Right atrium auricular region (tissue), 2 donors: ENCODE results near the gene C6orf163. TPM values are rescaled to one million over a fixed set of nuclear protein-coding genes. Genes with fewer than 3 reads are reported as not detected.
"Not testable (repeated sequence)": the region's sequence is repeated elsewhere in the genome, so short reads cannot be mapped to it uniquely, and the experiment has no call there.

Experiments
- DNase-seq: peaks from one replicate; pipeline ENCODE4 v3.0.0-alpha.2; 2019; ENCODE audit warnings: low spot score
- H3K27ac ChIP-seq, 2 donors: fragments of 200-600 bp; sonication (generic); 1 replicate in 1 of 2; 2 replicates in 1 of 2; pipeline ENCODE4 v1.5.1; 2016 to 2019
- H3K27me3 ChIP-seq, 2 donors: fragments of 200-600 bp; sonication (generic); one replicate each; pipeline versions ENCODE4 v1.5.1 to v1.6.0; 2017 to 2019
- H3K36me3 ChIP-seq: fragments of 200-600 bp; sonication (generic); one replicate; pipeline ENCODE4 v1.5.1; 2016
- H3K4me1 ChIP-seq, 2 donors: fragments of 200-600 bp; sonication (generic); one replicate each; pipeline versions ENCODE4 v1.5.1 to v1.6.0; 2017 to 2019
- H3K4me3 ChIP-seq, 2 donors: fragments of 200-600 bp; sonication (generic); 1 replicate in 1 of 2; 2 replicates in 1 of 2; pipeline ENCODE4 v1.5.1; 2017 to 2019; ENCODE audit warnings: mild to moderate bottlenecking in 1 of 2, moderate library complexity in 1 of 2
- H3K9me3 ChIP-seq, 2 donors: fragments of 200-600 bp; sonication (generic); one replicate each; pipeline ENCODE4 v1.5.1; 2019
- CTCF ChIP-seq, 2 donors: fragments of 200-600 bp; sonication (generic); IDR thresholded peaks; one replicate each; pipeline ENCODE4 v1.5.1; 2019; ENCODE audit warnings: antibody characterized with exemption in 2 of 2
- total RNA-seq, 2 donors: library from RNA; depleted of rRNA; stranded (reverse); fragments of >200 nt; gene quantifications; one replicate each; pipeline ENCODE4 v1.1.0, GENCODE V29; 2016

Gene C6orf163
- total RNA-seq = 1 to 10 TPM; 1.5 TPM

DNA sequence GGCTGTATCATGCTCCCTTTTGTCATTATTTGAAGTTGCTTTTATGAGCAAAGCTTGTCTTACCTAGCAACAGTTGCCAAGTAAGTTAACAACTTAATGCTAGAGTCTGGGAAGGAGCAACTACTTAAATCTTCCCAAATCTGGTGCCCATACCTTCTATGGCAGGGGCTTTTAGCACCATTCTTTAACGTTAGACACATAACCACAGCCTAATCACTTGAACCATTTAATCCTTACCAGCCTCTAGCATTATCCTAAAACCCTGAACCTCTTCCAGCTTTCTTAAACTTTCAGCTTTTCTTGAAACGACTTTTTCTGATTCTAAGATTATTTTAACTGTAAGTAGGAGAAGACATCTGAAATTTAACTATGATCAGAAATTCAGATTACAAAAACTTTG lies at the start of gene C6orf163:
Gene C6orf163, plus strand, starts transcription at position 83 of the 400 bp plus-strand sequence. Its CDS starts 287 bp downstream, at position 370.
- Histone ChIP-seq H3K36me3 (no peaks in the 10 kb centered on the region), H3K27me3 (no peaks in the 10 kb centered on the region), H3K27ac (no peak within 1 kb of the TSS), H3K9me3 (no peaks in the 10 kb centered on the region), H3K4me1 (no peaks in the 10 kb centered on the region), H3K4me3 (no peak within 1 kb of the TSS)
- no peak for TF ChIP-seq CTCF (IDR thresholded peaks at IDR 0.05)
- DNase-seq = no peak

DNA sequence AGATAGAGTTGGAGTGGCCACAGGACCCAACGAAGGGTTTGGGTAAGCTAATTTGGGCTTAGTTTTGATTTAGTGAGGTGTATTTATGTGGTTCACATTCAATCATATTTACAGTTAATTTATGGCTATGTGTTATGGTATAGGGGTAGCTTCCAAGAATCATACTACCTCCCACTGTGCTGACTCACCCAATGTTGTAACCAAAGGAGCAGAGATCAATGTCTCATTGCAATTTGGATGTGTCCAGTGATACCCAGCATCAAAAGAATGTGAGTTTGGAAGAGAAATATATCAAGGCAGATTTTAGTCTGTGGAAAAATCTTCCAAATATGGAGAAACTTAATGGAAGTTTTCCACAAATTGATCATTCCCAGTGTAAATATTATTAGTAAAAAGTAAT lies 47.5 kb upstream of the C6orf163 start:
- Histone ChIP-seq H3K4me1 (no peaks in the 10 kb centered on the region), H3K27ac (no peak overlapping the region), H3K9me3 (no peaks in the 10 kb centered on the region), H3K27me3 (no peaks in the 10 kb centered on the region), H3K36me3 (no peaks in the 10 kb centered on the region), H3K4me3 (no peak overlapping the region)
- DNase-seq = no peak
- TF ChIP-seq CTCF (IDR thresholded peaks at IDR 0.05) = no peak

GRCh38 chr6:87301277-87301676 lies 43.3 kb upstream of the C6orf163 start:
- H3K27ac ChIP-seq, H3K4me3 ChIP-seq, H3K9me3 ChIP-seq, H3K4me1 ChIP-seq, H3K27me3 ChIP-seq, H3K36me3 ChIP-seq, DNase-seq: not testable (repeated sequence)

DNA sequence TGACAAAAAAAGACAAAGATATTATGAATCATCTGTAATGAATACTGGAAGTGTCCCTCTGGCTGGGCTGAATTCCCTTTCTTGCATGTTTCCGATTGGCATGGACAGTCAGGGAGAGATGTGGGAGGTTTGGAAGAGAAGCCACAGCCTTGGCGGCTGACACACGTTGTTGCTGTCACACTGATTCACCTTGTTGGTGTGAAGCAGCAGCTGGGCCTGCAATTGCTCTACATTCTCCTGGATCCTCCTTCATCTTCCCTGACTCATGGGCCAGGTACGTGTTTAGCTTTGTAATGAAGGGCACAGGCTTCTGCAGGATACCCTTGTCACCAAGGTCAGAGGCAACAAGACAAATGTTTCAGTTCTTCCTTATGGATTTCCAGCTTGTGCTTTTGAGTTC lies 35.6 kb upstream of the C6orf163 start:
- TF ChIP-seq CTCF (IDR thresholded peaks at IDR 0.05) = no peak
- no peaks in the 10 kb centered on the region for H3K27me3 ChIP-seq
- no peaks in the 10 kb centered on the region for H3K36me3 ChIP-seq
- no peaks in the 10 kb centered on the region for H3K9me3 ChIP-seq
- no peaks in the 10 kb centered on the region for H3K4me1 ChIP-seq
- no peak overlapping the region for H3K4me3 ChIP-seq
- no peak overlapping the region for H3K27ac ChIP-seq
- DNase-seq = no peak

DNA sequence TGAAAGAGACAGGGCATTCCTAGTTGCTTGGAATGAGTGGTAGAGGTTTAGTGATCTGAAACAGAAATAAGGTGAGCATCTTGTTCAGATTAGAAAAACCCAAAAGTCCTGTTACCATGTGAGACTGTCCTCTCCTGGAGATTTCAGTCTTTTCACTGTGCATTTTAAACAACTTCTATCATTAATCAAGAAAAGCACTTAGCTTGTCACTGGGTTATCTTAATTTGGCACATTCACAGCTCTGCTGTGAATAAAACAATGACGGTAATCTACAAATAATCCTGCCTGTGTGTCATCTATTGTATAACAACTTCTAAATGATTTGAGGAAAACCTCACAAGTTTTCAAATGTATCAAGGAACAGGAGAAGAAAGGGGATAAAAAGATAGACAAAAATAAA lies 31.8 kb upstream of the C6orf163 start:
- Histone ChIP-seq H3K36me3 (no peaks in the 10 kb centered on the region), H3K27me3 (no peaks in the 10 kb centered on the region), H3K27ac (no peak overlapping the region), H3K4me3 (no peak overlapping the region), H3K9me3 (no peaks in the 10 kb centered on the region), H3K4me1 (no peaks in the 10 kb centered on the region)
- DNase-seq = no peak
- TF ChIP-seq CTCF (IDR thresholded peaks at IDR 0.05) = no peak

DNA sequence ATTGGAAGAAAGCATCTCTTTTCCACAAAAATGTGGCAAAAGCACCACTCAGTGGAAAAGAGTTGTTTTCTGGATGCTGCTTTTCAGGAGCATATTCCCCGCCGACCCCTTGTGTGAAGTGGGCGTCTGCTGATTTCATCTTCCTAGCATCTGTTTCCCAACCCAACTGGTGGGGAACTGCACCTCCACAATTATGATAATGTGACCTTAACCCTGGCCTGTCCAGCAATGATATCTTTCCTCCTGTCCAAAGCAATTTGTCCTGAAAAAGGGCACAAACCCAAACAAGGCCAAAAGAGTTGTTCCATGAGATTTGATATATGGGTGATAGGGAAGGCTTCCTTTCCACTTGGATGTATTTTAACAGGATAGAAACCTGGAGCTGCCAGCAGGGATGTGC lies 29.5 kb upstream of the C6orf163 start:
- TF ChIP-seq CTCF (IDR thresholded peaks at IDR 0.05) = no peak
- DNase-seq = no peak
- no peak overlapping the region for H3K4me3 ChIP-seq
- no peaks in the 10 kb centered on the region for H3K4me1 ChIP-seq
- no peaks in the 10 kb centered on the region for H3K36me3 ChIP-seq
- H3K9me3 ChIP-seq = no peaks in the 10 kb centered on the region
- no peak overlapping the region for H3K27ac ChIP-seq
- H3K27me3 ChIP-seq = no peaks in the 10 kb centered on the region
